ENCODE results near the gene RAB44. TPM values are rescaled to one million over a fixed set of nuclear protein-coding genes. Genes with fewer than 3 reads are reported as not detected.

RAB44 gene
- total RNA-seq, 1 experiment from 2014 or later: 0.05 TPM

GRCh38 chr6:36670271-36670670 is 27.4 kb upstream of the RAB44 start:
- RAD21 ChIA-PET (ENCODE audit: low non-redundant PET in 1 of 2, low total read pairs in 2 of 2, uncharacterized antibody in 2 of 2, unreplicated experiment in 2 of 2): no interaction called here
- H3K4me1 ChIP-seq (ENCODE audit: control insufficient read depth in 1 of 2, insufficient read depth in 2 of 2, low read length in 2 of 2): peaks cover 32 to 41% of the 10 kb centered on the region in 2 experiments

More at GRCh38 chr6:36670271-36670670, 27.4 kb upstream of the RAB44 start:
- Histone ChIP-seq H3K9me2 (ENCODE audit: insufficient read depth) (no peaks in the 10 kb centered on the region), H3K36me3 (ENCODE audit: control insufficient read depth in 1 of 2, insufficient read depth in 2 of 2, low read length in 2 of 2) (no peaks in the 10 kb centered on the region), H3K79me2 (ENCODE audit: insufficient read depth, low read length) (no peaks in the 10 kb centered on the region), H3K9ac (ENCODE audit: low read length) (no peak overlapping the region), H3K4me3 (replicated peaks in 1 of 2; ENCODE audit: low read depth in 1 of 2, low read length in 2 of 2) (no peak overlapping the region), H3K27me3 (ENCODE audit: insufficient read depth, low read length) (no peaks in the 10 kb centered on the region), H4K20me1 (ENCODE audit: insufficient read depth) (no peaks in the 10 kb centered on the region), H2AFZ (ENCODE audit: low read depth, low read length, poor library complexity, severe bottlenecking) (no peak overlapping the region), H3K9me3 (ENCODE audit: control insufficient read depth in 1 of 2, insufficient read depth in 1 of 2, low read depth in 1 of 2, low read length in 2 of 2) (no peaks in the 10 kb centered on the region), H3K4me2 (ENCODE audit: low read length) (no peak overlapping the region), H3K27ac (ENCODE audit: low read depth, low read length) (no peak overlapping the region)
- POLR2A ChIA-PET: interaction anchor here (9.1 kb wide), 1 partner anchor 8 kb away, joined by 119 read pairs; the partner anchor contains the start of gene CDKN1A
- CTCF ChIA-PET: no interaction called here
- no peak for ATAC-seq
- TF ChIP-seq RAD21 (IDR thresholded peaks at IDR 0.05; ENCODE audit: low read depth) (no peak), CBX3 (IDR thresholded peaks at IDR 0.05; ENCODE audit: low read depth) (no peak), POLR2AphosphoS5 (IDR thresholded peaks at IDR 0.05; ENCODE audit: low read depth, low read length) (no peak), REST (IDR thresholded peaks at IDR 0.05; ENCODE audit: low read depth) (no peak), POLR2A (IDR thresholded peaks at IDR 0.05; ENCODE audit: borderline replicate concordance, extremely low read depth, insufficient read depth, insufficient read length) (no peak), EGR1 (IDR thresholded peaks at IDR 0.05; ENCODE audit: low read depth) (no peak), FOSL1 (IDR thresholded peaks at IDR 0.05; ENCODE audit: low read depth) (no peak), ZNF274 (IDR thresholded peaks at IDR 0.05; ENCODE audit: low read depth, low read length) (no peak), EZH2phosphoT487 (IDR thresholded peaks at IDR 0.05; ENCODE audit: borderline replicate concordance) (no peak), CEBPB (IDR thresholded peaks at IDR 0.05; ENCODE audit: low read depth) (no peak), ZBTB33 (IDR thresholded peaks at IDR 0.05; ENCODE audit: extremely low read depth, insufficient replicate concordance, low read length) (no peak), ELF1 (IDR thresholded peaks at IDR 0.05; ENCODE audit: borderline replicate concordance, low read depth) (no peak), SRF (IDR thresholded peaks at IDR 0.05; ENCODE audit: low read depth) (no peak), SIN3A (IDR thresholded peaks at IDR 0.05; ENCODE audit: low read depth) (no peak), CTCF (IDR thresholded peaks at IDR 0.05 in 2 of 3, conservative IDR thresholded peaks at IDR 0.05 in 1 of 3; ENCODE audit: borderline replicate concordance in 1 of 3, insufficient read depth in 1 of 3, low read depth in 2 of 3, low read length in 2 of 3) (no peak), TCF7L2 (IDR thresholded peaks at IDR 0.05; ENCODE audit: borderline replicate concordance, extremely low read depth, insufficient read depth, insufficient read length) (no peak), ATF3 (IDR thresholded peaks at IDR 0.05) (no peak), JUND (IDR thresholded peaks at IDR 0.05) (no peak), SP1 (IDR thresholded peaks at IDR 0.05; ENCODE audit: low read depth) (no peak), ZFX (IDR thresholded peaks at IDR 0.05) (no peak)
- intact Hi-C loops (cut with micrococcal nuclease): no loop called here
- no TSS peak for BruUV-seq (replicated peaks)
- no peak for DNase-seq (ENCODE audit: low read depth, low spot score)

All from HCT116 (cell line).